Measurements from ENCODE around the gene MAPK12. TPM values are rescaled to one million over a fixed set of nuclear protein-coding genes. Genes with fewer than 3 reads are reported as not detected.

MAPK12 gene
- total and polyA plus RNA-seq, 4 donors = 0.83 to 2.8 (median 1.9) TPM

DNA sequence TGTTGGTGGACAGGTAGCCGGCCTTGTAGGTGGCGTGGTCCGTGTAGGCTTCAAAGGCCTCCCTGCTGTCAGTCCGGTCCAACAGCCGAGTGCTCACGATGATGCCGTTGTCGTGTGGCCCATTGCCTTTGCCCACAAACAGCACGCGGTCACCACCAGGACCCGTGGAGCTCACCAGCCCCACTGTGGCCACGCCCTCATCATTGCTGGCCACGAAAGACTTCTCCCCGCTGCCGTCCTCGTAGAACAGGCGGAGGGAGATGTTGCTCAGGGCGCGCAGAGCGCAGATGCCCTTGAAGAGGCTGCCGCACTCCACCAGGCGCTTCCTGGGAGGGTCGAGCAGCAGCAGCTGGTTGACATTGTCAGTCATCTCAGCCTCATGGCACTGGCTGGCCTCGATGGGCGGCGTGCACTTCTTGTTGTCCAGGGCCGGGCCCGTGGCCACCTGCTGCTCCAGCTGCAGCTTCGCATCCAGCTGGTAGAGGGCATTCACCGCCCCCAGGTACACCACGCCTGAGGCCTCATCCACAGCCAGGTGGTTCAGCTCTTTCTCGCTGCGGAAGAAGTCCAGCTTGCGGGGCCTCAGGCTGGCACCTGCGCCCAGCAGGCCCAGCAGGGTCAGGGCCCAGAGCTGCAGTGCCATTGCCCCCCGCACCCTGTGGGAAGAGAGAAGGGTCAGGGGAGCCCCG lies 28.6 kb upstream of the MAPK12 start:
- H3K27ac ChIP-seq (ENCODE audit: low read depth in 1 of 2, low read length in 2 of 2) = no peak overlapping the region
- H3K36me3 ChIP-seq (ENCODE audit: control insufficient read depth in 4 of 4, insufficient read depth in 3 of 4, low read depth in 1 of 4, low read length in 3 of 4) = peaks cover 14 to 46% (median 20%) of the 10 kb centered on the region in 4 donors
- no peak overlapping the region for H3K4me3 ChIP-seq (ENCODE audit: low read depth in 1 of 3, low read length in 3 of 3)
- no peaks in the 10 kb centered on the region for H3K9me3 ChIP-seq (ENCODE audit: control insufficient read depth in 4 of 4, low read length in 3 of 4)
- 93% methylated on average over 37 of the region's 37 CpGs for WGBS
- TF ChIP-seq SP1 (IDR thresholded peaks at IDR 0.05) (no peak), HNF4A (conservative IDR thresholded peaks at IDR 0.05) (no peak), HNF4G (IDR thresholded peaks at IDR 0.05) (no peak), TAF1 (conservative IDR thresholded peaks at IDR 0.05) (no peak), EGR1 (IDR thresholded peaks at IDR 0.05; ENCODE audit: low read depth in 2 of 2) (no peak), RXRA (IDR thresholded peaks at IDR 0.05) (no peak), FOXA2 (IDR thresholded peaks at IDR 0.05) (no peak), RAD21 (IDR thresholded peaks at IDR 0.05) (no peak), NR2F2 (IDR thresholded peaks at IDR 0.05) (no peak), JUND (IDR thresholded peaks at IDR 0.05) (no peak), YY1 (IDR thresholded peaks at IDR 0.05) (no peak), FOXA1 (IDR thresholded peaks at IDR 0.05) (no peak), GABPA (IDR thresholded peaks at IDR 0.05 in 1 of 2, conservative IDR thresholded peaks at IDR 0.05 in 1 of 2) (no peak)
- TF ChIP-seq, protein P1, sequence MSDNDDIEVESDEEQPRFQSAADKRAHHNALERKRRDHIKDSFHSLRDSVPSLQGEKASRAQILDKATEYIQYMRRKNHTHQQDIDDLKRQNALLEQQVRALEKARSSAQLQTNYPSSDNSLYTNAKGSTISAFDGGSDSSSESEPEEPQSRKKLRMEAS (IDR thresholded peaks at IDR 0.05) = no peak
- TF ChIP-seq, protein P2, sequence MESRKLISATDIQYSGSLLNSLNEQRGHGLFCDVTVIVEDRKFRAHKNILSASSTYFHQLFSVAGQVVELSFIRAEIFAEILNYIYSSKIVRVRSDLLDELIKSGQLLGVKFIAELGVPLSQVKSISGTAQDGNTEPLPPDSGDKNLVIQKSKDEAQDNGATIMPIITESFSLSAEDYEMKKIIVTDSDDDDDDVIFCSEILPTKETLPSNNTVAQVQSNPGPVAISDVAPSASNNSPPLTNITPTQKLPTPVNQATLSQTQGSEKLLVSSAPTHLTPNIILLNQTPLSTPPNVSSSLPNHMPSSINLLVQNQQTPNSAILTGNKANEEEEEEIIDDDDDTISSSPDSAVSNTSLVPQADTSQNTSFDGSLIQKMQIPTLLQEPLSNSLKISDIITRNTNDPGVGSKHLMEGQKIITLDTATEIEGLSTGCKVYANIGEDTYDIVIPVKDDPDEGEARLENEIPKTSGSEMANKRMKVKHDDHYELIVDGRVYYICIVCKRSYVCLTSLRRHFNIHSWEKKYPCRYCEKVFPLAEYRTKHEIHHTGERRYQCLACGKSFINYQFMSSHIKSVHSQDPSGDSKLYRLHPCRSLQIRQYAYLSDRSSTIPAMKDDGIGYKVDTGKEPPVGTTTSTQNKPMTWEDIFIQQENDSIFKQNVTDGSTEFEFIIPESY (IDR thresholded peaks at IDR 0.05) = no peak
- TF ChIP-seq, protein P3, sequence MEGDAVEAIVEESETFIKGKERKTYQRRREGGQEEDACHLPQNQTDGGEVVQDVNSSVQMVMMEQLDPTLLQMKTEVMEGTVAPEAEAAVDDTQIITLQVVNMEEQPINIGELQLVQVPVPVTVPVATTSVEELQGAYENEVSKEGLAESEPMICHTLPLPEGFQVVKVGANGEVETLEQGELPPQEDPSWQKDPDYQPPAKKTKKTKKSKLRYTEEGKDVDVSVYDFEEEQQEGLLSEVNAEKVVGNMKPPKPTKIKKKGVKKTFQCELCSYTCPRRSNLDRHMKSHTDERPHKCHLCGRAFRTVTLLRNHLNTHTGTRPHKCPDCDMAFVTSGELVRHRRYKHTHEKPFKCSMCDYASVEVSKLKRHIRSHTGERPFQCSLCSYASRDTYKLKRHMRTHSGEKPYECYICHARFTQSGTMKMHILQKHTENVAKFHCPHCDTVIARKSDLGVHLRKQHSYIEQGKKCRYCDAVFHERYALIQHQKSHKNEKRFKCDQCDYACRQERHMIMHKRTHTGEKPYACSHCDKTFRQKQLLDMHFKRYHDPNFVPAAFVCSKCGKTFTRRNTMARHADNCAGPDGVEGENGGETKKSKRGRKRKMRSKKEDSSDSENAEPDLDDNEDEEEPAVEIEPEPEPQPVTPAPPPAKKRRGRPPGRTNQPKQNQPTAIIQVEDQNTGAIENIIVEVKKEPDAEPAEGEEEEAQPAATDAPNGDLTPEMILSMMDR (IDR thresholded peaks at IDR 0.05; ENCODE audit: low read depth, low read length, missing input control) = no peak
- TF ChIP-seq, protein P4, sequence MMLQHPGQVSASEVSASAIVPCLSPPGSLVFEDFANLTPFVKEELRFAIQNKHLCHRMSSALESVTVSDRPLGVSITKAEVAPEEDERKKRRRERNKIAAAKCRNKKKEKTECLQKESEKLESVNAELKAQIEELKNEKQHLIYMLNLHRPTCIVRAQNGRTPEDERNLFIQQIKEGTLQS (IDR thresholded peaks at IDR 0.05) = no peak
- TF ChIP-seq, protein P5, sequence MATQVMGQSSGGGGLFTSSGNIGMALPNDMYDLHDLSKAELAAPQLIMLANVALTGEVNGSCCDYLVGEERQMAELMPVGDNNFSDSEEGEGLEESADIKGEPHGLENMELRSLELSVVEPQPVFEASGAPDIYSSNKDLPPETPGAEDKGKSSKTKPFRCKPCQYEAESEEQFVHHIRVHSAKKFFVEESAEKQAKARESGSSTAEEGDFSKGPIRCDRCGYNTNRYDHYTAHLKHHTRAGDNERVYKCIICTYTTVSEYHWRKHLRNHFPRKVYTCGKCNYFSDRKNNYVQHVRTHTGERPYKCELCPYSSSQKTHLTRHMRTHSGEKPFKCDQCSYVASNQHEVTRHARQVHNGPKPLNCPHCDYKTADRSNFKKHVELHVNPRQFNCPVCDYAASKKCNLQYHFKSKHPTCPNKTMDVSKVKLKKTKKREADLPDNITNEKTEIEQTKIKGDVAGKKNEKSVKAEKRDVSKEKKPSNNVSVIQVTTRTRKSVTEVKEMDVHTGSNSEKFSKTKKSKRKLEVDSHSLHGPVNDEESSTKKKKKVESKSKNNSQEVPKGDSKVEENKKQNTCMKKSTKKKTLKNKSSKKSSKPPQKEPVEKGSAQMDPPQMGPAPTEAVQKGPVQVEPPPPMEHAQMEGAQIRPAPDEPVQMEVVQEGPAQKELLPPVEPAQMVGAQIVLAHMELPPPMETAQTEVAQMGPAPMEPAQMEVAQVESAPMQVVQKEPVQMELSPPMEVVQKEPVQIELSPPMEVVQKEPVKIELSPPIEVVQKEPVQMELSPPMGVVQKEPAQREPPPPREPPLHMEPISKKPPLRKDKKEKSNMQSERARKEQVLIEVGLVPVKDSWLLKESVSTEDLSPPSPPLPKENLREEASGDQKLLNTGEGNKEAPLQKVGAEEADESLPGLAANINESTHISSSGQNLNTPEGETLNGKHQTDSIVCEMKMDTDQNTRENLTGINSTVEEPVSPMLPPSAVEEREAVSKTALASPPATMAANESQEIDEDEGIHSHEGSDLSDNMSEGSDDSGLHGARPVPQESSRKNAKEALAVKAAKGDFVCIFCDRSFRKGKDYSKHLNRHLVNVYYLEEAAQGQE (IDR thresholded peaks at IDR 0.05) = no peak
- no peak for DNase-seq (ENCODE audit: low spot score)
- H3K4me1 ChIP-seq (ENCODE audit: control insufficient read depth in 4 of 4, insufficient read depth in 4 of 4, low read length in 3 of 4) = peaks cover 23 to 36% (median 27%) of the 10 kb centered on the region in 4 donors
- H3K9ac ChIP-seq (ENCODE audit: low read depth in 1 of 2, low read length in 2 of 2) = no peak overlapping the region
- no peaks in the 10 kb centered on the region for H3K27me3 ChIP-seq (ENCODE audit: control insufficient read depth in 4 of 4, insufficient read depth in 4 of 4, low read length in 3 of 4)

Data from liver (tissue), 9 donors.